Activated naive CD4-positive, alpha-beta T cell treated with anti-CD3 and anti-CD28 coated beads for 36 hours (primary cell): Measurements from ENCODE around the gene EPS15. TPM values are rescaled to one million over a fixed set of nuclear protein-coding genes. Genes with fewer than 3 reads are reported as not detected.

Experiments used
- CTCF ChIA-PET: fragments of 350-600 bp; sonication (Branson Sonifier 250); formaldehyde crosslinking; loops from one replicate; lab custom pipeline; 2021; ENCODE audit warnings: antibody characterized with exemption; lab: Charles Lee
- DNase-seq: peaks from one replicate; pipeline ENCODE4 v3.0.0-alpha.2; 2020
- H3K27ac Mint-ChIP-seq: one replicate; pipeline ENCODE4 v1.8.0; 2021; ENCODE audit warnings: mild to moderate bottlenecking, mixed read lengths
- H3K27me3 Mint-ChIP-seq: one replicate; pipeline ENCODE4 v1.8.0; 2021; ENCODE audit warnings: low read depth, mixed read lengths
- H3K36me3 Mint-ChIP-seq: one replicate; pipeline ENCODE4 v1.8.0; 2021; ENCODE audit warnings: low read depth, mixed read lengths
- H3K4me1 Mint-ChIP-seq: one replicate; pipeline ENCODE4 v1.8.0; 2021; ENCODE audit warnings: low read depth, mixed read lengths
- H3K4me3 Mint-ChIP-seq: one replicate; pipeline ENCODE4 v1.8.0; 2021; ENCODE audit warnings: mild to moderate bottlenecking, moderate library complexity, mixed read lengths
- H3K9me3 Mint-ChIP-seq: one replicate; pipeline ENCODE4 v1.8.0; 2021; ENCODE audit warnings: mixed read lengths
- intact Hi-C: fragments of 100-400 bp; cut with micrococcal nuclease; formaldehyde crosslinking; loops from one replicate; pipeline ENCODE4 v1.15.1; 2023
- total RNA-seq, 2 experiments: library from RNA; stranded (reverse); gene quantifications; one replicate each; pipeline ENCODE4 v1.2.3, GENCODE V29; 2021

Gene EPS15
- total RNA-seq, 2 experiments from 2014 or later = 56.0 to 57.0 TPM

GRCh38 chr1:51308636-51309035 lies 210.4 kb downstream of the EPS15 start:
- DNase-seq = no peak
- Mint-ChIP-seq H3K4me3 (no peak overlapping the region), H3K27ac (no peak overlapping the region), H3K9me3 (no peaks in the 10 kb centered on the region), H3K27me3 (no peaks in the 10 kb centered on the region), H3K36me3 (no peaks in the 10 kb centered on the region), H3K4me1 (peaks cover 9% of the 10 kb centered on the region)
- intact Hi-C loops = no loop called here
- CTCF ChIA-PET = no interaction called here

GRCh38 chr1:51306950-51307349 lies 212.1 kb downstream of the EPS15 start:
- intact Hi-C loops = no loop called here
- no peak for DNase-seq
- no peaks in the 10 kb centered on the region for H3K27me3 Mint-ChIP-seq
- H3K4me1 Mint-ChIP-seq = peaks cover 11% of the 10 kb centered on the region
- CTCF ChIA-PET = interaction anchor here (1.1 to 4.4 kb wide), 2 partner anchors 11 to 13 kb away, joined by 3 to 20 read pairs; no protein-coding TSS in a partner anchor
- H3K27ac Mint-ChIP-seq = no peak overlapping the region
- no peaks in the 10 kb centered on the region for H3K36me3 Mint-ChIP-seq
- H3K4me3 Mint-ChIP-seq = no peak overlapping the region
- H3K9me3 Mint-ChIP-seq = no peaks in the 10 kb centered on the region

GRCh38 chr1:51305371-51305823 lies 213.7 kb downstream of the EPS15 start:
- Mint-ChIP-seq H3K9me3 (no peaks in the 10 kb centered on the region), H3K27me3 (no peaks in the 10 kb centered on the region), H3K27ac (no peak overlapping the region), H3K4me3 (no peak overlapping the region), H3K36me3 (no peaks in the 10 kb centered on the region), H3K4me1 (peaks cover 11% of the 10 kb centered on the region)
- CTCF ChIA-PET = interaction anchor here (4.4 kb wide), 1 partner anchor 9 kb away, joined by 20 read pairs; no protein-coding TSS in a partner anchor
- intact Hi-C loops = no loop called here
- DNase-seq = no peak

GRCh38 chr1:51304360-51304759 lies 214.7 kb downstream of the EPS15 start:
- Mint-ChIP-seq H3K27me3 (no peaks in the 10 kb centered on the region), H3K4me1 (peaks cover 11% of the 10 kb centered on the region), H3K27ac (peak overlapping the region; percentile 41), H3K9me3 (no peaks in the 10 kb centered on the region), H3K4me3 (no peak overlapping the region), H3K36me3 (no peaks in the 10 kb centered on the region)
- no peak for DNase-seq
- intact Hi-C loops = no loop called here
- CTCF ChIA-PET = interaction anchor here (4.4 kb wide), 1 partner anchor 8 kb away, joined by 20 read pairs; no protein-coding TSS in a partner anchor

Other genes with a start within 250 kb of the EPS15 start
- gene TTC39A, start 188.7 kb downstream of the EPS15 start, total RNA-seq = not detected
- 10 to 100 TPM; 38.2 to 40.7 TPM for gene OSBPL9, start 97.8 kb upstream of the EPS15 start, total RNA-seq